Measurements from ENCODE around the gene LYZL1. TPM values are rescaled to one million over a fixed set of nuclear protein-coding genes. Genes with fewer than 3 reads are reported as not detected.

The LYZL1 gene
- total and polyA plus RNA-seq, 2 donors (not counting 1 experiment from before 2014, with no cell fraction given), result not detected

- CTCF ChIA-PET, result interaction anchor here (1.0 kb wide), 1 partner anchor 12 kb away, joined by 4 read pairs; no protein-coding TSS in a partner anchor
These were observed 28.2 kb downstream of the LYZL1 start for GRCh38 chr10:29317027-29317420.

More at GRCh38 chr10:29317027-29317420, 28.2 kb downstream of the LYZL1 start:
- Histone ChIP-seq H3K27ac (ENCODE audit: low read length in 2 of 2) (no peak overlapping the region), H3K27me3 (replicated peaks in 1 of 4; ENCODE audit: control extremely low read depth in 1 of 4, control insufficient read depth in 3 of 4, insufficient read depth in 4 of 4, low read length in 3 of 4) (no peaks in the 10 kb centered on the region), H3K4me2 (replicated peaks; ENCODE audit: low read depth, low read length, poor library complexity, severe bottlenecking) (no peak overlapping the region), H3K4me3 (ENCODE audit: control extremely low read depth in 1 of 5, extremely low read depth in 1 of 5, insufficient read depth in 1 of 5, low read depth in 2 of 5, low read length in 4 of 5) (no peak overlapping the region), H3K36me3 (replicated peaks in 1 of 2; ENCODE audit: control extremely low read depth in 1 of 2, control insufficient read depth in 1 of 2, extremely low read depth in 1 of 2, insufficient read depth in 2 of 2, low read length in 1 of 2) (no peaks in the 10 kb centered on the region), H2AFZ (ENCODE audit: insufficient read depth, low read depth, low read length, poor library complexity, severe bottlenecking) (no peak overlapping the region), H4K20me1 (ENCODE audit: control insufficient read depth, insufficient read depth, low read length, poor library complexity, severe bottlenecking) (no peaks in the 10 kb centered on the region), H3K9ac (ENCODE audit: low read length) (no peak overlapping the region), H3K79me2 (ENCODE audit: control insufficient read depth, insufficient read depth, low read length) (no peaks in the 10 kb centered on the region), H3K9me3 (ENCODE audit: control extremely low read depth in 1 of 3, control insufficient read depth in 2 of 3, insufficient read depth in 1 of 3, low read length in 2 of 3) (no peaks in the 10 kb centered on the region), H3K4me1 (ENCODE audit: control insufficient read depth in 2 of 2, insufficient read depth in 2 of 2, low read length in 2 of 2) (no peaks in the 10 kb centered on the region)
- intact Hi-C loops (cut with micrococcal nuclease), result no loop called here
- TF ChIP-seq EZH2 (IDR thresholded peaks at IDR 0.05; ENCODE audit: borderline replicate concordance, insufficient read depth, low read depth, low read length, poor library complexity, severe bottlenecking), result no peak
- no peak for TF ChIP-seq CTCF (IDR thresholded peaks at IDR 0.05)
- H3K4me3 Mint-ChIP-seq, result no peak overlapping the region
- peaks cover 37% of the 10 kb centered on the region for H3K27me3 Mint-ChIP-seq
- ATAC-seq (ENCODE audit: low read depth), result no peak
- POLR2A ChIA-PET, result no interaction called here
- H3K9me3 Mint-ChIP-seq (ENCODE audit: insufficient read depth), result no peaks in the 10 kb centered on the region
- no peak overlapping the region for H3K27ac Mint-ChIP-seq
- WGBS (ENCODE audit: insufficient coverage), result no CpG with 5 or more reads among the region's 2 CpGs
- H3K4me1 Mint-ChIP-seq, result no peaks in the 10 kb centered on the region
- DNase-seq, result no peak

Data from B cell (primary cell).